ENCODE results near the gene ZNF165. TPM values are rescaled to one million over a fixed set of nuclear protein-coding genes. Genes with fewer than 3 reads are reported as not detected.

ZNF165 gene
- total and polyA plus RNA-seq, 7 donors = 0.28 to 4.1 (median 1.8) TPM

DNA sequence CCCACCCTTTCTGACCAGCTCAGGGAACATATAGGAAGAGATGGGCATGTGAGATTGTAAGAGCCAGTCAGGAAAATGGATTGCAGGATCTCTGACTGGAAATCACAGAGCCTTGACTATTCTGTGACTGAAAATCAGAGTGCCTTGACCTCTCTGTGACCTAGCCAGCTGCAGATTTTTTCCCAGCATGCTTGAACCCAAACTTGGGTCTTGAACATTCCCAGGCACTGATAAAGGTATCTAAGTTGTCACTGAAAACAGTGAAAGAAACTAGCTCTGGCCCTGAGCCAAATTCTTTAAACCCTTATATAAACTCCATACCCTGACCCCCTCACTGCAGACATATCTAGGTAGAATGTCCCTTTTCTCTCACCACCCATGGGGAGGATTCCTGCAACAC is 2.3 kb upstream of the ZNF165 start:
- intact Hi-C loops (cut with DNase I) = no loop called here

GRCh38 chr6:28078836-28079235 is 1.5 kb upstream of the ZNF165 start:
- Histone ChIP-seq H3K4me1 (peaks cover 0 to 14% (median 9%) of the 10 kb centered on the region in 4 donors), H3K27ac (no peak overlapping the region)
- WGBS, 2 donors = 91 to 93% methylated on average over 6 of the region's 6 CpGs

More for the DNA sequence above, 2.3 kb upstream of the ZNF165 start:
- no peak for TF ChIP-seq POLR2AphosphoS5 (IDR thresholded peaks at IDR 0.05)
- TF ChIP-seq EP300 (IDR thresholded peaks at IDR 0.05) = no peak
- no peak for TF ChIP-seq CTCF (IDR thresholded peaks at IDR 0.05)
- no peak for TF ChIP-seq POLR2A (IDR thresholded peaks at IDR 0.05)
- Histone ChIP-seq H3K9me3 (no peaks in the 10 kb centered on the region), H3K4me3 (no peak overlapping the region), H3K36me3 (no peaks in the 10 kb centered on the region), H3K27ac (no peak overlapping the region), H3K4me1 (peaks cover 0 to 14% (median 9%) of the 10 kb centered on the region in 4 donors), H3K27me3 (no peaks in the 10 kb centered on the region)
- DNase-seq = no peak

GRCh38 chr6:28080631-28081485 is 490 bp downstream of the ZNF165 start:
- WGBS, 2 donors = 1% methylated on average over 46 of the region's 46 CpGs
- peak; percentile 97 for DNase-seq
- Histone ChIP-seq H3K4me1 (peaks cover 0 to 14% (median 9%) of the 10 kb centered on the region in 4 donors), H3K4me3 (peak overlapping the region; percentile 62 to 78 (median 71)), H3K27ac (peak overlapping the region; percentile 86 to 93 (median 91)), H3K9me3 (no peaks in the 10 kb centered on the region), H3K27me3 (no peaks in the 10 kb centered on the region), H3K36me3 (no peaks in the 10 kb centered on the region)
- TF ChIP-seq POLR2AphosphoS5 (IDR thresholded peaks at IDR 0.05) (peak; percentile 65 to 85 (median 74)), CTCF (IDR thresholded peaks at IDR 0.05) (no peak), EP300 (IDR thresholded peaks at IDR 0.05) (peak in 1 of 4 donors; percentile 43), POLR2A (IDR thresholded peaks at IDR 0.05) (peak in 1 of 2 donors; percentile 41)
- intact Hi-C loops (cut with DNase I) = loop anchor here (2.0 to 10.0 kb wide), 6 partner anchors 24 to 606 kb away; partner anchors contain the start of genes ZNF184 and ZSCAN16

More at GRCh38 chr6:28078836-28079235, 1.5 kb upstream of the ZNF165 start:
- H3K4me3 ChIP-seq = no peak overlapping the region
- intact Hi-C loops (cut with DNase I) = no loop called here
- H3K9me3 ChIP-seq = no peaks in the 10 kb centered on the region
- no peaks in the 10 kb centered on the region for H3K27me3 ChIP-seq
- DNase-seq = no peak
- no peaks in the 10 kb centered on the region for H3K36me3 ChIP-seq
- TF ChIP-seq POLR2A (IDR thresholded peaks at IDR 0.05) (no peak), POLR2AphosphoS5 (IDR thresholded peaks at IDR 0.05) (no peak), EP300 (IDR thresholded peaks at IDR 0.05) (no peak), CTCF (IDR thresholded peaks at IDR 0.05) (no peak)

GRCh38 chr6:28081486-28081751 is 1.1 kb downstream of the ZNF165 start:
- H3K4me3 ChIP-seq = peak overlapping the region; percentile 62 to 78 (median 71)
- H3K27ac ChIP-seq = peak overlapping the region; percentile 86 to 93 (median 91)
- no peaks in the 10 kb centered on the region for H3K27me3 ChIP-seq
- TF ChIP-seq POLR2A (IDR thresholded peaks at IDR 0.05) (no peak), POLR2AphosphoS5 (IDR thresholded peaks at IDR 0.05) (no peak), CTCF (IDR thresholded peaks at IDR 0.05) (no peak), EP300 (IDR thresholded peaks at IDR 0.05) (no peak)
- WGBS, 2 donors = 8% methylated on average over 4 of the region's 4 CpGs
- no peak for DNase-seq
- intact Hi-C loops (cut with DNase I) = loop anchor here (2.0 to 10.0 kb wide), 6 partner anchors 23 to 607 kb away; partner anchors contain the start of genes ZNF184 and ZSCAN16
- no peaks in the 10 kb centered on the region for H3K9me3 ChIP-seq
- peaks cover 0 to 14% (median 9%) of the 10 kb centered on the region in 4 donors for H3K4me1 ChIP-seq
- H3K36me3 ChIP-seq = peaks cover 0 to under 1% (median 0%) of the 10 kb centered on the region in 4 donors

All from sigmoid colon (tissue), 7 donors.